Trophoblast cell (in vitro differentiated cells and primary cell): ENCODE data around the gene TPD52L2.
A peak's percentile ranks its signal among the peaks of the same experiment; 100 is the strongest.

Experiments used
- DNase-seq, 2 donors: peaks; one replicate each; pipeline ENCODE4 v3.0.0-alpha.2; 2016
- H2AFZ ChIP-seq: 2 replicates; pipeline ENCODE4 v1.6.1; 2013; ENCODE audit warnings: low read length, moderate library complexity, mild to moderate bottlenecking; ENCODE audit not compliant: insufficient read depth, poor library complexity
- H2AK5ac ChIP-seq: 2 replicates; pipeline ENCODE4 v1.6.1; 2013; ENCODE audit warnings: mild to moderate bottlenecking, low read length
- H2BK120ac ChIP-seq: 2 replicates; pipeline ENCODE4 v1.6.1; 2013; ENCODE audit warnings: low read length, mild to moderate bottlenecking, moderate library complexity; ENCODE audit not compliant: insufficient read depth, poor library complexity
- H2BK12ac ChIP-seq: 2 replicates; pipeline ENCODE4 v1.6.1; 2013; ENCODE audit warnings: mild to moderate bottlenecking, low read length, moderate library complexity
- H2BK5ac ChIP-seq: 2 replicates; pipeline ENCODE4 v1.6.1; 2013; ENCODE audit warnings: low read length, low read depth, moderate library complexity, mild to moderate bottlenecking; ENCODE audit not compliant: poor library complexity
- H3K14ac ChIP-seq: 2 replicates; pipeline ENCODE4 v1.6.1; 2013; ENCODE audit warnings: mild to moderate bottlenecking, low read length
- H3K18ac ChIP-seq: 2 replicates; pipeline ENCODE4 v1.6.1; 2013; ENCODE audit warnings: mild to moderate bottlenecking, low read length
- H3K23ac ChIP-seq: 2 replicates; pipeline ENCODE4 v1.6.1; 2013; ENCODE audit warnings: low read length
- H3K27ac ChIP-seq: 2 replicates; pipeline ENCODE4 v1.5.1; 2013; ENCODE audit warnings: low read depth, mild to moderate bottlenecking, inconsistent platforms, low read length, moderate library complexity
- H3K27me3 ChIP-seq: 2 replicates; pipeline ENCODE4 v1.6.1; 2013; ENCODE audit warnings: inconsistent platforms, mild to moderate bottlenecking, low read length, moderate library complexity; ENCODE audit not compliant: insufficient read depth
- H3K36me3 ChIP-seq, 2 experiments: 1 replicate in 1 of 2; 2 replicates in 1 of 2; pipeline ENCODE4 v1.6.1; 2013; ENCODE audit warnings: low read length in 2 of 2, mild to moderate bottlenecking in 2 of 2, moderate library complexity in 1 of 2; ENCODE audit not compliant: insufficient read depth in 2 of 2, control insufficient read depth in 1 of 2
- H3K4ac ChIP-seq: 2 replicates; pipeline ENCODE4 v1.6.1; 2013; ENCODE audit warnings: low read depth, mild to moderate bottlenecking, low read length, moderate library complexity
- H3K4me1 ChIP-seq, 2 experiments: 1 replicate in 1 of 2; 2 replicates in 1 of 2; pipeline ENCODE4 v1.6.1; 2013; ENCODE audit warnings: low read length in 2 of 2, mild to moderate bottlenecking in 2 of 2, moderate library complexity in 1 of 2; ENCODE audit not compliant: insufficient read depth in 2 of 2, control insufficient read depth in 1 of 2
- H3K4me2 ChIP-seq: 2 replicates; pipeline ENCODE4 v1.6.1; 2013; ENCODE audit warnings: inconsistent platforms, mild to moderate bottlenecking, low read length, moderate library complexity
- H3K4me3 ChIP-seq: 2 replicates; pipeline ENCODE4 v1.5.1; 2013; ENCODE audit warnings: mild to moderate bottlenecking, low read depth, low read length, inconsistent platforms
- H3K79me1 ChIP-seq: one replicate; pipeline ENCODE4 v1.6.1; 2013; ENCODE audit warnings: low read length
- H3K79me2 ChIP-seq: 2 replicates; pipeline ENCODE4 v1.6.1; 2013; ENCODE audit warnings: low read length, mild to moderate bottlenecking; ENCODE audit not compliant: control insufficient read depth, insufficient read depth, poor library complexity
- H3K9ac ChIP-seq: 2 replicates; pipeline ENCODE4 v1.6.1; 2013; ENCODE audit warnings: mild to moderate bottlenecking, low read length
- H3K9me3 ChIP-seq: 2 replicates; pipeline ENCODE4 v1.6.1; 2013; ENCODE audit warnings: low read depth, mild to moderate bottlenecking, control low read depth, inconsistent platforms, low read length; ENCODE audit not compliant: insufficient read depth
- H4K12ac ChIP-seq: 2 replicates; pipeline ENCODE4 v1.6.1; 2013; ENCODE audit warnings: low read depth, mild to moderate bottlenecking, low read length, moderate library complexity
- H4K8ac ChIP-seq: 2 replicates; pipeline ENCODE4 v1.6.1; 2013; ENCODE audit warnings: low read depth, mild to moderate bottlenecking, low read length, moderate library complexity
- H4K91ac ChIP-seq: one replicate; pipeline ENCODE4 v1.6.1; 2013; ENCODE audit warnings: low read depth, mild to moderate bottlenecking, low read length, moderate library complexity
- WGBS: extraction: QIAGEN DNeasy Blood & Tissue Kit; methylation state at CpG from one replicate; pipeline ENCODE4 v1.1.7; 2013; ENCODE audit warnings: missing lambda C conversion rate; ENCODE audit not compliant: insufficient read length, insufficient coverage; ENCODE audit errors: extremely low coverage; 5-methylcytosine and 5-hydroxymethylcytosine counted together

Gene TPD52L2

DNA sequence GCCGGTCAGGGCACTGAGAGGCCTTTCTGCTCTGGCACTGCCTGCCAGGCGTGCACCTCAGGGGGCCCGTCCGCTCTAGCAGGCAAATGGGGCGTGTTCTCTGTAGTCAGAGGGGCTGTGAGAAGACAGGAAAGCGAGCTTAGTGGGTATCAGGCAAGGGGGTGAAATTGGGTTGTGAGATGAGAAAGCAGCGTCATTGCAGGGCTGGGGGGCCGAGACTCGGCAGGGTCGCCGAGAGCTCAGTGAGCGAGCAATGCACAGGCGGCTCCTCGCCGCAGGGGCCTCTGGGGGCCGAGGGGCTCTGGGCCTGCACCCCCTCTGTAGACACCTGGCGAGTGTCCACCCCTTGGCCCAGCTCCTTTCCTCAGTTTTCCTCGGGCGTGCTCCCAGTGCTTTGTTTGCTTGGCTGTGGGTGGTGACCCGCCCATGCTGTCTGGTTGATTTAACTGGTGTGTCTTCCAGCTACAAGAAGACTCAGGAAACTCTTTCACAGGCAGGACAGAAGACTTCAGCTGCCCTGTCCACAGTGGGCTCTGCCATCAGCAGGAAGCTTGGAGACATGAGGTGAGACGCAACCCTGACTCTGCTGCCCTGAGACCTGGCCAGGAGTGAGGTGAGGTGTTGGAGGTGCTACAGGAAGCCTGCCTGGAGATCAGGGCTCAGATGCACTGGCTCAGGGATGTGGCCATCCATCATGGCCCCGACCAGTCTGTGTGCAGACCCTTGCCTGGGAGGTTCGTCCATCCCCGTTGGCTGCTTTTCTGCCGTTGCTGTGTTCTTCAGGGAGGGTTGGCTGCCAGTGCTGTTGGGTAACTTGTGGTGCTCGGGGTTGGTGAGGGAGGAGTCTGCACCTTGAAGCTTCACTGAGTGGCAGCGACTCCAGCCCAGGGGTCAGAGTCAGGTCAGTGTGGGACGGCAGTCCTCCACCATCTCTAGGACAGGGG lies 17.5 kb downstream of the TPD52L2 start:
- no peak overlapping the region for H2BK5ac ChIP-seq
- H3K27me3 ChIP-seq: no peaks in the 10 kb centered on the region
- H3K4ac ChIP-seq: no peak overlapping the region
- no peak overlapping the region for H4K8ac ChIP-seq
- H2AFZ ChIP-seq: no peak overlapping the region
- no peak overlapping the region for H3K9ac ChIP-seq
- no peak overlapping the region for H3K4me2 ChIP-seq
- no peaks in the 10 kb centered on the region for H3K79me1 ChIP-seq
- no peak for DNase-seq
- no peak overlapping the region for H4K12ac ChIP-seq
- WGBS: no CpG with 5 or more reads among the region's 28 CpGs
- no peak overlapping the region for H3K4me3 ChIP-seq
- H2BK12ac ChIP-seq: no peak overlapping the region
- H2BK120ac ChIP-seq: no peak overlapping the region
- H3K14ac ChIP-seq: no peak overlapping the region
- no peaks in the 10 kb centered on the region for H3K79me2 ChIP-seq
- no peak overlapping the region for H4K91ac ChIP-seq
- no peaks in the 10 kb centered on the region for H3K9me3 ChIP-seq
- H3K23ac ChIP-seq: no peak overlapping the region
- no peaks in the 10 kb centered on the region for H3K4me1 ChIP-seq
- H3K18ac ChIP-seq: no peak overlapping the region
- H3K27ac ChIP-seq: no peak overlapping the region
- peaks cover 82% of the 10 kb centered on the region in 2 experiments for H3K36me3 ChIP-seq
- no peak overlapping the region for H2AK5ac ChIP-seq

DNA sequence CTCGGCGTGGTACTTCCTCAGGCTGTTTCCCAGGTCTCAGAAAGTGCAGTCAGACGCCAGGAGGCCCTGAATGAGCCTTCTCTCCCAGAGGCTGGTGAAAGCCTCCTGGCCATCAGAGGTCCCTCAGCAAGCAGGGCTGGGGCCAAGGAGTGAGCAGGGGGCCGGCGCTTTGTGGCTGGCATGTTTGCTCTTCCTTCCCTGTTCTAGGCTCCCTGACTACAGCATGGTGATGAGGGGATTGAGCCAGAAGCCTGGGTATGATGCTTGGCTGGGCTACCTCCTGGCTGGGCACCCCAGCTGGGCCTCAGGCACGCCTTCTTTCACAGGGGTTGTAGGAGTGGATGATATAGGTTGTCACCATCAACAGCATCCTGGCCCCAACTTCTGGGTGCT lies 18.1 kb downstream of the TPD52L2 start:
- Histone ChIP-seq H3K4me2 (no peak overlapping the region), H2BK12ac (no peak overlapping the region), H4K91ac (no peak overlapping the region), H3K4me1 (no peaks in the 10 kb centered on the region), H3K4ac (no peak overlapping the region), H3K27me3 (no peaks in the 10 kb centered on the region), H2BK120ac (no peak overlapping the region), H3K9ac (no peak overlapping the region), H3K4me3 (no peak overlapping the region), H3K36me3 (peaks cover 82% of the 10 kb centered on the region in 2 experiments), H2AFZ (no peak overlapping the region), H3K9me3 (no peaks in the 10 kb centered on the region), H3K79me2 (no peaks in the 10 kb centered on the region), H3K79me1 (no peaks in the 10 kb centered on the region), H4K8ac (no peak overlapping the region), H3K14ac (no peak overlapping the region), H2BK5ac (no peak overlapping the region), H2AK5ac (no peak overlapping the region), H3K27ac (no peak overlapping the region), H3K23ac (no peak overlapping the region), H3K18ac (no peak overlapping the region), H4K12ac (no peak overlapping the region)
- no CpG with 5 or more reads among the region's 6 CpGs for WGBS
- DNase-seq: no peak

DNA sequence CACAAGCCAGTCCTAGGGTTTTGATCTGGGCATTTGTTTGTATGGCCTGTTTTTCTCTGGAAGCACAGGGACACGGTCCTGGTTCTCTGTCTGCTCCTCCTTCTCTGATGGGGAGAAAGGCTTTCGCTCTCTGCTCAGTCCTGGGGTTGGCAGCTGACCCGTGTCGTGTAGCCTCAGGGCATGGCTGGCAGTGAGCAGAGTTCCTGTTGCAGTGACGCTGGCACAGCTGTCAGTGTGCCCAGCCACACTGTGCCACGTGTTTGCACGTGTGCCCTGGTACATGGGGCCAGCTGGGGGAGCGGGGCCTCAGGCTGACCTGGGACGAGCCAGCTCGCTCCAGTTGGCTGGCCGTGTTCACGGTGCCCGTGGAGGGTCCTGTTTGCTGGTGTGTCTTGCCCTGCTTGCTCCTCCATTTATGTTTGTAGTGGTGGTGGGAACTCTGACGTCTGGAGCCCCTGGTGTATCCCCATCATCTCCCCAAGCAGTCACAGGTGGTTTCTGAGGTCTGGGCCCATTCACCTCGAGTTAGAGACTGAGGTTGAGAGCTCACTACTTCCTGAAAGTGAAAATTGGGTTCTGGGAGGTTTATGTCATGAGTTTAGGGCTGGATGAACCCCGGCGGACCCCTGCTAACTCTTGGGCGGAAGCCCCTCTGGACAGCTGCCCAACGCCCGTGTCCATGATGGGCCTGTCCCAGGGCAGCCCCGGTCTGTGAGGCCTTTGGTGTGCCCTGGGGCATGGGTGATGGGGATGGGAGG lies 19.6 kb downstream of the TPD52L2 start:
- peaks cover 0 to 3% of the 10 kb centered on the region in 2 experiments for H3K4me1 ChIP-seq
- no peaks in the 10 kb centered on the region for H3K9me3 ChIP-seq
- DNase-seq: no peak
- H2AFZ ChIP-seq: no peak overlapping the region
- no peak overlapping the region for H4K12ac ChIP-seq
- no peak overlapping the region for H4K91ac ChIP-seq
- no peak overlapping the region for H3K4me3 ChIP-seq
- no peak overlapping the region for H2BK12ac ChIP-seq
- H3K9ac ChIP-seq: no peak overlapping the region
- H4K8ac ChIP-seq: no peak overlapping the region
- no peak overlapping the region for H3K14ac ChIP-seq
- no peaks in the 10 kb centered on the region for H3K79me2 ChIP-seq
- no peak overlapping the region for H3K18ac ChIP-seq
- no peak overlapping the region for H3K27ac ChIP-seq
- H3K79me1 ChIP-seq: no peaks in the 10 kb centered on the region
- no CpG with 5 or more reads among the region's 21 CpGs for WGBS
- H3K4me2 ChIP-seq: no peak overlapping the region
- H3K27me3 ChIP-seq: no peaks in the 10 kb centered on the region
- no peak overlapping the region for H2BK120ac ChIP-seq
- H2BK5ac ChIP-seq: no peak overlapping the region
- peaks cover 79% of the 10 kb centered on the region in 2 experiments for H3K36me3 ChIP-seq
- H3K4ac ChIP-seq: no peak overlapping the region
- H3K23ac ChIP-seq: no peak overlapping the region
- H2AK5ac ChIP-seq: no peak overlapping the region

DNA sequence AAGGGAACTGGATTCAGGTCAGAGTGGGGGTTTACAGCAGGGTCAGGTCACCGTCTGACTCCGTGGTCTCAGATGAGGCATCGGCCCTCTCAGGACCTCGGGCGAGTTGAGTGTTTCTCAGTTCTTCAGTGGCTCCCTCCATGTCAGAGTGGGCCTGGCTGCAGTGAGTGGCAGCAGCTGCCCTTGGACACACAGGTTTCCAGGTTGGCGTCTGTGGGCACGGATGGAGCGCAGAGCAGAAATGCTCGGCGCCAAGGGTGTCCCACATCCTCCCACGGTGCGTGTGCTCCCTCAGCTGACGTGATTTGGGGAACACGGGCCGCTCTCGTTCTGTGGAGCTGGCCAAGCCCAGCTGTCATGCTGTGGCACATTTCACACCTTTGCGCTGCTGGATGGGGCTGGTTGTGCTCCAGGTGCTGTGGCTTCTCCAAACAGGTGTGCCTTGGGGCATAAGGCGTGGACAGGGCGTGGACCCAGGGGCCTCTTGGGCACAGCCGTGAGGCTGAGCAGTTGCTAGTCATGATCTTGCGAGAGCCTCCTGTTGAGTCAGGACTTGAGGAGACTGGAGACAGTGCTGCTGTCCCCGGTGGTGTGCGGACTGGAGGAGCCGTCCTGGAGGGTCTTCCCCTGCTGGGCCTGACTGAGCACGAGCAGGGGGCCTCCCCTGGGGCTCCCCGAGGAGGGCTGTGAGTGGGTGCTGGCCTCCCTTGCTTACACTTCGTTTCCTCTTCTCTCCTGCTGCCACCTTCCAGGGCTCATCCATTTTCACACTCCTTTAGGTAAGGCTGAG lies 20.4 kb downstream of the TPD52L2 start:
- Histone ChIP-seq H3K14ac (no peak overlapping the region), H2BK120ac (no peak overlapping the region), H3K18ac (no peak overlapping the region), H3K9me3 (no peaks in the 10 kb centered on the region), H3K23ac (no peak overlapping the region), H3K27ac (no peak overlapping the region), H4K12ac (no peak overlapping the region), H3K79me2 (no peaks in the 10 kb centered on the region), H2BK12ac (no peak overlapping the region), H3K4me2 (no peak overlapping the region), H3K4me3 (no peak overlapping the region), H4K91ac (no peak overlapping the region), H3K4me1 (peaks cover 0 to 6% of the 10 kb centered on the region in 2 experiments), H3K4ac (no peak overlapping the region), H3K36me3 (peaks cover 83 to 85% of the 10 kb centered on the region in 2 experiments), H4K8ac (no peak overlapping the region), H3K27me3 (no peaks in the 10 kb centered on the region), H2AK5ac (no peak overlapping the region), H2BK5ac (no peak overlapping the region), H3K79me1 (no peaks in the 10 kb centered on the region), H2AFZ (no peak overlapping the region), H3K9ac (no peak overlapping the region)
- peak; percentile 11 to 58 for DNase-seq
- no CpG with 5 or more reads among the region's 27 CpGs for WGBS
